Sciatic nerve (tissue), 2 donors: Measurements from ENCODE around the gene MPND. TPM values are rescaled to one million over a fixed set of nuclear protein-coding genes. Genes with fewer than 3 reads are reported as not detected.

ENCODE experiments used
- ATAC-seq: fragments of 200-7000 bp; cut with Tn5 transposase; one replicate; pipeline ENCODE4 v1.9.1; 2020; ENCODE audit warnings: mild to moderate bottlenecking, moderate library complexity
- DNase-seq: peaks from one replicate; pipeline ENCODE4 v3.0.0-alpha.2; 2020; ENCODE audit warnings: low spot score
- intact Hi-C: fragments of 100-400 bp; cut with DNase I; formaldehyde crosslinking; loops from one replicate; pipeline ENCODE4 v1.14.2; 2022
- total RNA-seq: library from RNA; stranded (reverse); fragmentation: NEBNext Ultra II Directional; extraction: Animal tissue kit (Norgen Biotek cat#: 25700); gene quantifications from one replicate; pipeline ENCODE4 v1.2.1, GENCODE V29; 2021
- donor health status: DM: no; HTN: no; CAD: no.
- donor health status: DM: no; HTN: no; CAD: no.

Gene MPND
- total RNA-seq, 1 donor from 2014 or later: 13.1 TPM

GRCh38 chr19:4390017-4390566, 46.7 kb downstream of the MPND start:
- intact Hi-C loops: no loop called here
- DNase-seq (no peak), ATAC-seq (peak; percentile 48)

GRCh38 chr19:4390567-4391305, 47.4 kb downstream of the MPND start:
- intact Hi-C loops: no loop called here
- peak; percentile 37 for ATAC-seq

GRCh38 chr19:4391306-4391693, 47.9 kb downstream of the MPND start:
- DNase-seq: no peak
- intact Hi-C loops: no loop called here
- ATAC-seq: peak; percentile 5

More at GRCh38 chr19:4390567-4391305, 47.4 kb downstream of the MPND start:
- DNase-seq: no peak

- DNase-seq (no peak), ATAC-seq (peak; percentile 31)
- intact Hi-C loops: no loop called here
Observed at GRCh38 chr19:4391701-4392483, 48.5 kb downstream of the MPND start.

GRCh38 chr19:4393947-4394590, 50.7 kb downstream of the MPND start:
- DNase-seq (no peak), ATAC-seq (peak; percentile 24)
- intact Hi-C loops: no loop called here

- ATAC-seq (peak; percentile 42), DNase-seq (no peak)
- intact Hi-C loops: no loop called here
Observed at GRCh38 chr19:4396949-4397783, 53.8 kb downstream of the MPND start.

- no peak for DNase-seq
- ATAC-seq: peak; percentile 4
Observed at GRCh38 chr19:4399812-4400134, 56.4 kb downstream of the MPND start.

GRCh38 chr19:4400135-4400936, 57.0 kb downstream of the MPND start, which contains the start of gene SH3GL1:
Gene SH3GL1, minus strand, starts transcription at chr19:4400547. Its CDS starts 179 bp downstream, at chr19:4400368.
- intact Hi-C loops: no loop called here
- peak; percentile 66 for ATAC-seq
- peak; percentile 96 for DNase-seq

More at GRCh38 chr19:4399812-4400134, 56.4 kb downstream of the MPND start:
- intact Hi-C loops: no loop called here

GRCh38 chr19:4401769-4402170, 58.4 kb downstream of the MPND start:
- intact Hi-C loops: no loop called here
- no peak for ATAC-seq

GRCh38 chr19:4402171-4403004, 59.0 kb downstream of the MPND start, which contains the start of gene CHAF1A:
Gene CHAF1A, plus strand, starts transcription at chr19:4402640. Its CDS starts 123 bp downstream, at chr19:4402763.
- DNase-seq (peak; percentile 99), ATAC-seq (peak; percentile 98)
- intact Hi-C loops: no loop called here

More at GRCh38 chr19:4401769-4402170, 58.4 kb downstream of the MPND start:
- DNase-seq: no peak

GRCh38 chr19:4403005-4403761, 59.8 kb downstream of the MPND start:
- DNase-seq (no peak), ATAC-seq (no peak)
- intact Hi-C loops: no loop called here

- ATAC-seq: no peak
- no peak for DNase-seq
- intact Hi-C loops: no loop called here
Observed at GRCh38 chr19:4405977-4406376, 62.6 kb downstream of the MPND start.

- no peak for DNase-seq
- intact Hi-C loops: no loop called here
- no peak for ATAC-seq
Observed at GRCh38 chr19:4406626-4407025, 63.3 kb downstream of the MPND start.

GRCh38 chr19:4409123-4409933, 66.0 kb downstream of the MPND start:
- intact Hi-C loops: no loop called here
- no peak for DNase-seq
- no peak for ATAC-seq
